D721Med (cell line): ENCODE results near the gene SLC7A8.
"Not testable (repeated sequence)": the region's sequence is repeated elsewhere in the genome, so short reads cannot be mapped to it uniquely, and the experiment has no call there.

Experiments used
- DNase-seq: peaks from one replicate; pipeline ENCODE4 v3.0.0; 2011; ENCODE audit warnings: low spot score; ENCODE audit not compliant: insufficient read length
- FAIRE-seq: peaks from 2 replicates; lab custom pipeline; 2011; peaks lifted over from hg19 to GRCh38; lab: Jason Lieb, UNC
- CTCF ChIP-seq: IDR thresholded peaks from 2 replicates; pipeline ENCODE4 v1.5.1; 2012; ENCODE audit warnings: mild to moderate bottlenecking, control low read depth; ENCODE audit not compliant: insufficient read depth; ENCODE audit errors: missing control alignments

SLC7A8 gene

DNA sequence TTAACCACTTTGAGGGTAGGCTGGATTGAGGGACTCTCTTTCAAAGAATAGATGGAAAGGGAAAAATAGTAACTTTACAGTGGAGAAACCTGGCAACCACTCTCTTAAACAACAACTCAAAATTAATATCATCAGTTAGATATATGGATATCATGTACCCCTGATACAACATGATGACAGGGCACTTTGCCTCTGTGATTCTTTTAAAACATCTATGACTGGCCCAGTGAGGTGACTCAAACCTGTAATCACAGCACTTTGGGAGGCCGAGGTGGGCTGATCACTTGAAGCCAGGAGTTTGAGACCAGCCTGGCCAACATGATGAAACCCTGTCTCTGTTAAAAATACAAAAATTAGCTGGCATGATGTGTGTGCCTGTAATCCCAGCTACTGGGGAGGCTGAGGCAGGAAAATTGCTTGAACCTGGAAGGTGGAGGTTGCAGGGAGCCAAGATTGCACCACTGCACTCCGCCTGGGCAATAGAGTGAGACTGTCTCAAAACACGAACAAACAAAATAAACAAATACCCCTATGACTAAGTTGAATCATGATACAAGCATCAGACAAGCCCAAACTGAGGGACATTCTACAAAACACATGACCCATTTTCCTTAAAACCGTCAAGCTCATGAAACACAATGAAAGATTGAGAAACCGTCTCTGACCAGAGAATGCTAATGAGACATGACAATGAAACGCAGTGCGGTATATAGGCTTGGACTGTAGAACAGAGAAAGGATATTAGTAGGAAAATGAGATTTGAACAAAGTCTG is 26.4 kb upstream of the SLC7A8 start:
- FAIRE-seq: no peak
- DNase-seq: no peak
- no peak for TF ChIP-seq CTCF

DNA sequence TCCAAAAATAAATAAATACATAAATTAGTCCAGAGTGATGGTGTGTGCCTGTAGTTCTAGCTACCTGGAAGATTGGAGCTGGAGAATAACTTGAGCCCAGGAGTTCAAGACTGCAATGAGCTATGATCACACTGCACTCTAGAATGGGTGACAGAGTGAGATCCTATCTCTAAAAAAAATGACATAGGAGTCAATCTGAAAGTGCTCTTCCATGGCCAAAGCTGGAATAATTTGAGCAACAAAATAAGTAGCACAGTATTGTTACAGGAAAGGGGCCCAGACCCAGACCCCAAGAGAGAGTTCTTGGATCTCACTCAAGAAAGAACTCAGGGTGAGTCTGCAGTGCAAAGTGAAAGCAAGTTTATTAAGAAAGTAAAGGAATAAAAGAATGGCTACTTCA is 24.9 kb upstream of the SLC7A8 start:
- no peak for FAIRE-seq
- no peak for TF ChIP-seq CTCF
- no peak for DNase-seq

DNA sequence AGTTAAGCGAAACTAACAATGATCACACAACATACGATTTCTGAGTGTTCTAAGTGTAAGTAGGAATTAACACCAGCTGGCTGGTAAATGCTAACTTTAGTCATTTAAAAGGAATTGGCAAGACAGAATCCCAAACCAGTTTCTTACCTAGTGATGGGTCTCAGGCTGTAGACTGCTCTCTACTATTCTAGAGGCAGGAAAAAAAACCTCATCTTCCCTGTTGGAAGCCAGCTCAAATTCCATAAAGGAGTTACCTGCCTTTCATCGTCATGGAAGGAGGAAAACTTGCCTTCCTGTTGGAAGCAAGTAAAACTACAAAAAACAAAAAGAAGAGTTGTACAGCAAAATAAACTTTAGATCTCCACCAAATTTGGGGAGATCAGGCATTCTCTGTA is 23.7 kb upstream of the SLC7A8 start:
- no peak for DNase-seq
- no peak for TF ChIP-seq CTCF
- FAIRE-seq: no peak

GRCh38 chr14:23206422-23207145 is 23.1 kb upstream of the SLC7A8 start:
- no peak for TF ChIP-seq CTCF
- FAIRE-seq (no peak), DNase-seq (no peak)

DNA sequence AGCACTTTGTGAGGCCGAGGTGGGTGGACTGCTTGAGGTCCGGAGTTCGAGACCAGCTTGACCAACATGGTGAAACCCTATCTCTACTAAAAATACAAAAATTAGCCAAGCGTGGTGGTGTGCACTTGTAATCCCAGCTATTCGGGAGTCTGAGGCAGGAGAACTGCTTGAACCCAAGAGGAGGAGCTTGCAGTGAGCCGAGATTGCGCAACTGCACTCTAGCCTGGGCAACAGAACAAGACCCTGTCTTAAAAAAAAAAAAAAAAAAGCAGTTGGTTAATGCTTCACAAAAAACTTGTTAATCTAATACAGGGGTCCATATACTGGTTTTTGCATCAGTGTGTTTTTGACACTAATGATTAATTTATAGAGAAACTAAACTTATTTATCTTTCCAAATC is 18.5 kb upstream of the SLC7A8 start:
- no peak for TF ChIP-seq CTCF
- DNase-seq: no peak
- FAIRE-seq: no peak

DNA sequence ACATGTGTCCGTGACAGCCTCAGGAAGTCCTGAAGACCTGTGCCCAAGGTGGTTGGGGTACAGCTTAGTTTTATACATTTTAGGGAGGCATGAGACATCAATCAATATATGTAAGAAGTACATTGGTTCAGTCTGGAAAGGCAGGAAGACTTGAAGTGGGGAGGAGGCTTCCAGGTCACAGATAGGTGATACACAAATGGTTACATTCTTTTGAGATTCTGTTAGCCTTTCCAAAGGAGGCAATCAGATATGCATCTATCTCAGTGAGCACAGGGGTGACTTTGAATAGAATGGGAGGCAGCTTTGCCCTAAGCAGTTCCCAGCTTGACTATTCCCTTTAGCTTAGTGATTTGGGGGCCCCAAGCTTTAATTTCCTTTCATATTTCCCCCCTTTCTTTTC is 15.7 kb upstream of the SLC7A8 start:
- not testable (repeated sequence) for FAIRE-seq, DNase-seq

- not testable (repeated sequence) for DNase-seq, FAIRE-seq
These were observed 13.0 kb upstream of the SLC7A8 start for GRCh38 chr14:23196487-23196886.

GRCh38 chr14:23195552-23196101 is 12.2 kb upstream of the SLC7A8 start:
- DNase-seq (no peak), FAIRE-seq (no peak)
- no peak for TF ChIP-seq CTCF
